ENCODE results near the gene RAB36.

- TF ChIP-seq, protein P1, sequence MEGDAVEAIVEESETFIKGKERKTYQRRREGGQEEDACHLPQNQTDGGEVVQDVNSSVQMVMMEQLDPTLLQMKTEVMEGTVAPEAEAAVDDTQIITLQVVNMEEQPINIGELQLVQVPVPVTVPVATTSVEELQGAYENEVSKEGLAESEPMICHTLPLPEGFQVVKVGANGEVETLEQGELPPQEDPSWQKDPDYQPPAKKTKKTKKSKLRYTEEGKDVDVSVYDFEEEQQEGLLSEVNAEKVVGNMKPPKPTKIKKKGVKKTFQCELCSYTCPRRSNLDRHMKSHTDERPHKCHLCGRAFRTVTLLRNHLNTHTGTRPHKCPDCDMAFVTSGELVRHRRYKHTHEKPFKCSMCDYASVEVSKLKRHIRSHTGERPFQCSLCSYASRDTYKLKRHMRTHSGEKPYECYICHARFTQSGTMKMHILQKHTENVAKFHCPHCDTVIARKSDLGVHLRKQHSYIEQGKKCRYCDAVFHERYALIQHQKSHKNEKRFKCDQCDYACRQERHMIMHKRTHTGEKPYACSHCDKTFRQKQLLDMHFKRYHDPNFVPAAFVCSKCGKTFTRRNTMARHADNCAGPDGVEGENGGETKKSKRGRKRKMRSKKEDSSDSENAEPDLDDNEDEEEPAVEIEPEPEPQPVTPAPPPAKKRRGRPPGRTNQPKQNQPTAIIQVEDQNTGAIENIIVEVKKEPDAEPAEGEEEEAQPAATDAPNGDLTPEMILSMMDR (IDR thresholded peaks at IDR 0.05; ENCODE audit: poor library complexity): no peak
- TF ChIP-seq EZH2phosphoT487 (IDR thresholded peaks at IDR 0.05; ENCODE audit: low read depth, severe bottlenecking, unreplicated experiment): no peak
Measured at GRCh38 chr22:23124611-23125511, 20.4 kb upstream of the RAB36 start.
